ENCODE data around the gene FAT4. TPM values are rescaled to one million over a fixed set of nuclear protein-coding genes. Genes with fewer than 3 reads are reported as not detected.

The FAT4 gene
- total and polyA plus RNA-seq, 2 of the 4 experiments (the other 2 are of a cell fraction) = 6.8 to 37.5 TPM

GRCh38 chr4:125316791-125317524 is 2.2 kb downstream of the FAT4 start:
- no peak for ATAC-seq (ENCODE audit: low read depth)
- intact Hi-C loops (cut with micrococcal nuclease) = loop anchor here (5.0 to 10.0 kb wide), 6 partner anchors 50 to 908 kb away; no protein-coding TSS in a partner anchor

More at GRCh38 chr4:125316791-125317524, 2.2 kb downstream of the FAT4 start:
- ChIA-PET CTCF (interaction anchor here (0.5 to 1.2 kb wide), 5 partner anchors 52 to 1466 kb away, joined by 3 read pairs; no protein-coding TSS in a partner anchor), POLR2A (ENCODE audit: unreplicated experiment) (no interaction called here)
- Histone ChIP-seq H3K4me3 (ENCODE audit: insufficient read depth, low read depth, low read length) (peak overlapping the region; percentile 57), H3K9ac (ENCODE audit: low read depth, low read length) (peak overlapping the region; percentile 88), H2BK120ac (ENCODE audit: low read depth, low read length) (peak overlapping the region; percentile 77), H4K20me1 (ENCODE audit: insufficient read depth, low read length) (peaks cover 6% of the 10 kb centered on the region; the same call in 1 of the 2 replicates), H2BK20ac (ENCODE audit: low read depth, low read length) (peak overlapping the region; percentile 65), H3K79me1 (ENCODE audit: low read depth in 1 of 2, low read length in 2 of 2) (peaks cover 31 to 58% of the 10 kb centered on the region in 2 experiments), H3K9me3 (ENCODE audit: control insufficient read depth, insufficient read depth, low read length) (no peaks in the 10 kb centered on the region), H2AK9ac (replicated peaks; ENCODE audit: low read depth, low read length, poor library complexity) (peak overlapping the region; percentile 91), H3K9me1 (ENCODE audit: insufficient read depth, low read length) (peaks cover 16% of the 10 kb centered on the region), H2BK5ac (ENCODE audit: low read depth, low read length, poor library complexity, severe bottlenecking) (peak overlapping the region; percentile 76), H4K8ac (ENCODE audit: low read depth in 2 of 2, low read length in 2 of 2) (peak overlapping the region; percentile 70 to 88), H2AFZ (replicated peaks; ENCODE audit: low read length, poor library complexity) (peak overlapping the region; percentile 97), H3K27ac (ENCODE audit: insufficient read depth, low read length) (peak overlapping the region; percentile 65), H3K56ac (ENCODE audit: extremely low read depth, insufficient read depth, low read length) (no peak overlapping the region; the same call in 1 of the 2 replicates), H3K23ac (ENCODE audit: low read depth, low read length) (peak overlapping the region; percentile 96), H3K4me2 (ENCODE audit: low read depth, low read length) (peak overlapping the region; percentile 82), H2BK15ac (ENCODE audit: low read depth, low read length) (peak overlapping the region; percentile 60; the same call in 2 of the 3 replicates), H3K18ac (ENCODE audit: low read depth, low read length) (peak overlapping the region; percentile 2; the same call in 1 of the 2 replicates), H4K91ac (ENCODE audit: insufficient read depth, low read depth, low read length) (peak overlapping the region; percentile 63; the same call in 1 of the 2 replicates), H3K27me3 (ENCODE audit: control insufficient read depth, insufficient read depth, low read length) (no peaks in the 10 kb centered on the region), H3K4ac (ENCODE audit: low read depth, low read length) (peak overlapping the region; percentile 83), H3K4me1 (ENCODE audit: control insufficient read depth, insufficient read depth, low read length) (peaks cover 11% of the 10 kb centered on the region), H3K14ac (replicated peaks; ENCODE audit: low read depth, low read length) (peak overlapping the region; percentile 81), H2AK5ac (ENCODE audit: low read depth, low read length) (peak overlapping the region; percentile 76), H4K5ac (ENCODE audit: low read depth, low read length) (peak overlapping the region; percentile 27; the same call in 1 of the 2 replicates), H3K36me3 (ENCODE audit: control insufficient read depth, insufficient read depth, low read length) (peaks cover 9% of the 10 kb centered on the region)
- in situ Hi-C loops (cut with MboI; ENCODE audit: low sequenced_read_pairs) = loop anchor here (25.0 kb wide), 2 partner anchors 920 to 1095 kb away; no protein-coding TSS in a partner anchor
- dilution Hi-C loops (cut with HindIII; ENCODE audit: low sequenced_read_pairs, unreplicated experiment) = no loop called here
- WGBS, 2 experiments (ENCODE audit: extremely low coverage in 2 of 2, insufficient read length in 1 of 2) = 0% methylated on average over 27 of the region's 66 CpGs; no CpG with 5 or more reads in 1 of the 2 experiments
- peak; percentile 35 for DNase-seq
- no TSS peak for BruUV-seq (replicated peaks)
- TF ChIP-seq CTCF (conservative IDR thresholded peaks at IDR 0.05; ENCODE audit: low read depth, low read length) (peak; percentile 22; the same call in 1 of the 2 replicates), CEBPB (IDR thresholded peaks at IDR 0.05; ENCODE audit: low read depth, low read length) (no peak)
